MCF 10A (cell line): ENCODE results near the gene TMEM132E. TPM values are rescaled to one million over a fixed set of nuclear protein-coding genes. Genes with fewer than 3 reads are reported as not detected.

Experiments used
- BruUV-seq: library from RNA; stranded (reverse); fragments of 400-500 nt; replicated peaks from 2 replicates; lab custom pipeline; 2021; lab: Mats Ljungman, UMichigan
- CTCF ChIA-PET: fragments of 300-600 bp; sonication (Branson Sonifier 250); formaldehyde crosslinking; extraction: SDS; loops from one replicate; lab custom pipeline; 2021; ENCODE audit warnings: antibody characterized with exemption, inconsistent platforms; lab: Yijun Ruan, JAX
- POLR2A ChIA-PET: fragments of 300-600, 350-650 bp; sonication (Branson Sonifier 250); formaldehyde crosslinking; extraction: SDS; loops from one replicate; lab custom pipeline; 2020; ENCODE audit warnings: antibody characterized with exemption, inconsistent platforms; lab: Yijun Ruan, JAX
- DNase-seq: peaks from one replicate; pipeline ENCODE4 v3.0.0-alpha.2; 2018; ENCODE audit not compliant: unreplicated experiment
- H3K27ac Mint-ChIP-seq: one replicate; pipeline ENCODE4 v1.8.0; 2022; ENCODE audit warnings: mild to moderate bottlenecking, low read depth, mixed read lengths; ENCODE audit not compliant: unreplicated experiment
- H3K27me3 Mint-ChIP-seq: one replicate; pipeline ENCODE4 v1.8.0; 2022; ENCODE audit warnings: mixed read lengths; ENCODE audit not compliant: insufficient read depth, unreplicated experiment
- H3K36me3 Mint-ChIP-seq: one replicate; pipeline ENCODE4 v1.8.0; 2022; ENCODE audit warnings: mild to moderate bottlenecking, moderate library complexity, mixed read lengths; ENCODE audit not compliant: insufficient read depth, unreplicated experiment
- H3K4me1 Mint-ChIP-seq: one replicate; pipeline ENCODE4 v1.8.0; 2022; ENCODE audit warnings: mixed read lengths; ENCODE audit not compliant: insufficient read depth, unreplicated experiment
- H3K4me3 Mint-ChIP-seq: one replicate; pipeline ENCODE4 v1.8.0; 2022; ENCODE audit warnings: mild to moderate bottlenecking, moderate library complexity, mixed read lengths; ENCODE audit not compliant: unreplicated experiment
- H3K9me3 Mint-ChIP-seq: one replicate; pipeline ENCODE4 v1.8.0; 2022; ENCODE audit warnings: mixed read lengths; ENCODE audit not compliant: unreplicated experiment
- intact Hi-C: fragments of 100-400 bp; cut with micrococcal nuclease; formaldehyde crosslinking; loops from 2 replicates; pipeline ENCODE4 v1.14.1; 2022
- total RNA-seq: library from RNA; stranded (reverse); gene quantifications from 2 replicates; pipeline ENCODE4 v1.2.3, GENCODE V29; 2022
- TF ChIP-seq, protein P1 (sequence below): fragments of 200-600 bp; IDR thresholded peaks from one replicate; pipeline ENCODE4 v1.8.0; 2022; ENCODE audit warnings: antibody characterized with exemption, mild to moderate bottlenecking; ENCODE audit not compliant: unreplicated experiment

TMEM132E gene
- total RNA-seq, 1 experiment from 2014 or later = not detected

- no peaks in the 10 kb centered on the region for H3K27me3 Mint-ChIP-seq
- TF ChIP-seq, protein P1, sequence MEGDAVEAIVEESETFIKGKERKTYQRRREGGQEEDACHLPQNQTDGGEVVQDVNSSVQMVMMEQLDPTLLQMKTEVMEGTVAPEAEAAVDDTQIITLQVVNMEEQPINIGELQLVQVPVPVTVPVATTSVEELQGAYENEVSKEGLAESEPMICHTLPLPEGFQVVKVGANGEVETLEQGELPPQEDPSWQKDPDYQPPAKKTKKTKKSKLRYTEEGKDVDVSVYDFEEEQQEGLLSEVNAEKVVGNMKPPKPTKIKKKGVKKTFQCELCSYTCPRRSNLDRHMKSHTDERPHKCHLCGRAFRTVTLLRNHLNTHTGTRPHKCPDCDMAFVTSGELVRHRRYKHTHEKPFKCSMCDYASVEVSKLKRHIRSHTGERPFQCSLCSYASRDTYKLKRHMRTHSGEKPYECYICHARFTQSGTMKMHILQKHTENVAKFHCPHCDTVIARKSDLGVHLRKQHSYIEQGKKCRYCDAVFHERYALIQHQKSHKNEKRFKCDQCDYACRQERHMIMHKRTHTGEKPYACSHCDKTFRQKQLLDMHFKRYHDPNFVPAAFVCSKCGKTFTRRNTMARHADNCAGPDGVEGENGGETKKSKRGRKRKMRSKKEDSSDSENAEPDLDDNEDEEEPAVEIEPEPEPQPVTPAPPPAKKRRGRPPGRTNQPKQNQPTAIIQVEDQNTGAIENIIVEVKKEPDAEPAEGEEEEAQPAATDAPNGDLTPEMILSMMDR = no peak
- intact Hi-C loops = no loop called here
- no TSS peak for BruUV-seq
- no peaks in the 10 kb centered on the region for H3K36me3 Mint-ChIP-seq
- ChIA-PET POLR2A (no interaction called here), CTCF (no interaction called here)
- H3K4me3 Mint-ChIP-seq = no peak overlapping the region
- DNase-seq = no peak
- no peak overlapping the region for H3K27ac Mint-ChIP-seq
- H3K9me3 Mint-ChIP-seq = peaks cover 15% of the 10 kb centered on the region
- H3K4me1 Mint-ChIP-seq = no peaks in the 10 kb centered on the region
These were observed 7.0 kb downstream of the TMEM132E start for GRCh38 chr17:34586346-34586846.

DNA sequence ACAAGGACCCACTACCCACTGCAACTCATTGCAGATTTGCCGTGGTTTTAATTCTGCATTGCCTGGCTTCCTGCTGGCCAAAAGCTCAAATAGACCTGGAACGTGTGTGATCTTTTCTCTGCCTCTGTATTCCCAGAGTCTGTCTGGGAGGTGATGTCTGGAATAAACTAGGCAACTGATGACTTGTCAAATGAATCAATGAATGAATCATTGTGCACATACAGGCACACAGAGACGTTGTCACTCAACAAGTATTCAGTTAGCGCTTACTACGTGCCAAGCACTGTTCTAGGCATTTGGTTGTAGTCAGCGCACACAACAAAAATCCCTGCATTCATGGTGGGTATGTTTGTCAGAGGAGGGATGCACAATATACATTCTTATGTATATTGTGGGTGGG is 8.9 kb downstream of the TMEM132E start:
- Mint-ChIP-seq H3K27ac (no peak overlapping the region), H3K4me1 (no peaks in the 10 kb centered on the region), H3K36me3 (no peaks in the 10 kb centered on the region), H3K9me3 (peaks cover 15% of the 10 kb centered on the region), H3K27me3 (no peaks in the 10 kb centered on the region), H3K4me3 (no peak overlapping the region)
- POLR2A ChIA-PET = no interaction called here
- CTCF ChIA-PET = interaction anchor here (0.7 kb wide), 1 partner anchor 48 kb away, joined by 3 read pairs; no protein-coding TSS in a partner anchor
- TF ChIP-seq, protein P1 = no peak
- no TSS peak for BruUV-seq
- no peak for DNase-seq
- intact Hi-C loops = no loop called here

- CTCF ChIA-PET = no interaction called here
- Mint-ChIP-seq H3K4me3 (no peak overlapping the region), H3K36me3 (no peaks in the 10 kb centered on the region), H3K4me1 (no peaks in the 10 kb centered on the region), H3K27ac (no peak overlapping the region), H3K27me3 (no peaks in the 10 kb centered on the region), H3K9me3 (peaks cover 15% of the 10 kb centered on the region)
- intact Hi-C loops = no loop called here
- TF ChIP-seq, protein P1 = no peak
- no TSS peak for BruUV-seq
- no peak for DNase-seq
- POLR2A ChIA-PET = no interaction called here
These were observed 10.0 kb downstream of the TMEM132E start for GRCh38 chr17:34589120-34589965.

GRCh38 chr17:34592002-34592401 is 12.6 kb downstream of the TMEM132E start:
- DNase-seq = no peak
- Mint-ChIP-seq H3K9me3 (peaks cover 7% of the 10 kb centered on the region), H3K4me3 (no peak overlapping the region), H3K27ac (no peak overlapping the region), H3K36me3 (no peaks in the 10 kb centered on the region), H3K27me3 (no peaks in the 10 kb centered on the region), H3K4me1 (no peaks in the 10 kb centered on the region)
- ChIA-PET POLR2A (no interaction called here), CTCF (no interaction called here)
- intact Hi-C loops = no loop called here
- TF ChIP-seq, protein P1 = no peak
- no TSS peak for BruUV-seq
